ENCODE data around the gene UNC5B.

DNA sequence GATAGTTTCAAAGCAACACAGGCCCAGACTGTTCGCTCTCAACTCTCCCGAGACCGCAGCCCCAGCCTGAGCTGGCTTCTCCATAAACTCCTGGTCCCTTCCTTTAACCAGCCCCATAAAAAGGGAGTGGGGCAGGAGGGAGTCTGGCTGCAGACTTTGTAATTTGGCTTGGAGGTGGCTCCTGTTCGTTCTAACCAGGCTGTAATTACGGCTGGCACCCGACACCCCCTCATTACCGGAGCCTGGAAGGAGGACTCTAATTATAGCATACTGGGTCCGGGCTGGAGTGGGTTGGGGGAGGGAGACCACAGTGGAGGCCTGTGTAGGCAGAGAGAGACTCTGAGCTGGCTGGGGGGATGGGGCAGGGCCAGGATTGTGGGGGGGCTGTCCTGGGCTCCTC is 49.7 kb downstream of the UNC5B start:
- TF ChIP-seq CTCF (IDR thresholded peaks at IDR 0.05; ENCODE audit: borderline replicate concordance, extremely low read depth, low read length, poor library complexity, severe bottlenecking) (no peak), EZH2 (IDR thresholded peaks at IDR 0.05; ENCODE audit: borderline replicate concordance, low read depth, low read length, severe bottlenecking) (no peak)
